ENCODE measurements around the gene XRCC3.

Gene XRCC3

DNA sequence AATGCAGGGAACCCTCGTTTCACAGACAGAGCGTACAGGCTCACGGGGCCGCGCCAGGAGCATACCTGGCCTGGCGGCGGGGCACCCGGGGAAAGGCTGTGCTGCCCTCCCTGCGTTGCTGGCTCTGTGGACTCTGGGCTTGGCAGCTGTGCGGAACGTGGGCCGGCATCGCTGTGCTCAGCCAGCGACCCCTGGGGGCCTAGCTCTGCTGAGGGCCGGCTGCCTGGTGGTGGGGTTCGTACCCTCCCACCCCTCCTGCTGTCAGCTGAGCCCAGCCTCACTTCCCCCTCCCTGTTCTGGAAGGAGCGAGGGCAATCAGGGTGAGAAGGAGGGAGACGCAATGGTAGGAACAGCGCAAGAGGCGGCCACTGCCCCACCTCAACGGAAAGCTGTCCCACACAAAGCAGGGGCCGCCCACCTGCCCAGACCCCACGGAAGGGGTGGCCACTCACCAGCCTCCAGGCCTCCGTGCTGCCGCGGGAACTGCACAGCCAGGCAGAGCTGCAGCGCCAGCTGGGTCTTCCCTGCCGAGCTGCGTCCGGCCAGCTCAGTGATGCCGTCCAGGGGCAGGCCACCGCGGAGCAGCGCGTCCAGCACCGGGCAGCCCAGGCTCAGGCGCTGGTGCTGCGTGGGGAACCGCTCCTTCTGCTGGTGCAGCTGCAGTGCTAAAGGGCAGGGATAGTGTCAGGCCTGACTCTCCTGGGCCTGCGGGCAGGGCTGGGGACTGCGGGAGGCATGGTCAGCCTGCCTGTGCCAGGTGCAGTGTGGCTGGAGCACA, 8.5 kb downstream of the XRCC3 start:
- DNase-seq (ENCODE audit: low read depth): no peak

DNA sequence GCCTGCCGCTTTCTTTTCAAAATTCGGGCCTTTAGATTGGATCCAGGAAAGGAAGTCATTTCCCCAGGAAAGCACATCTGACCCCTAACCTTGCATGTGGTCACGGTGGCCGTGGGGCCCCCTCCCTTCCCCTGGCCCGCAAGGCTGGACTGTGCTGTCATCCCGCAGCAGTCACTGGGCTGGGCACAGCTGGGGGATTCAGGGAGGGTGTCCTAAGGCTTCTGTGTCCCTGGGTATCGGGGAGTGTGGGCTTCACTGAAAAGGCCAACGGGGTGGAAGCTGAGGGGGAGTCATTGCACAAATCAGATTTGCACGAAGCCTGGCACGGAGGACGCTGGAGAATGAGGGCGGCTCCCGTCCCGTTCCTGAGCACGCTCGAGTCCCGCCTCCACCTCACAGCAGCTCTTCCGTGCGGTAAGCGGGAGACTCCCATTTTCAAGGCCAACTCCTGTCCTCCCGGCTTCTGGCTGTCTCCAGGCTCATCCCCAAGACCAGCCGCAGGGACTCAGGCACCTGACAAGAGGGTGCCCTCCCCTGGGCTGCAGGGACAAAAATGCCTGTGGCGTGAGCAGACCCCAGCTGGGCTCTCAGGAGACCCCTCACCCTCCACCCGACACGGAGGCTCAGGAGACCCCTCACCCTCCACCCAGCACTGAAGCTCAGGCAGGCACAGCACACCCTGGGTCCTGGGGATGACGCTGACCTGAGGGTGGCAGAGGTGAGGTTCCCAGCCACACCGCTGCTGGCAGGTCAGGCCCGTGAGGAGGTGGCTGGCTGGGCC, 9.6 kb downstream of the XRCC3 start:
- no peak for DNase-seq (ENCODE audit: low read depth)

DNA sequence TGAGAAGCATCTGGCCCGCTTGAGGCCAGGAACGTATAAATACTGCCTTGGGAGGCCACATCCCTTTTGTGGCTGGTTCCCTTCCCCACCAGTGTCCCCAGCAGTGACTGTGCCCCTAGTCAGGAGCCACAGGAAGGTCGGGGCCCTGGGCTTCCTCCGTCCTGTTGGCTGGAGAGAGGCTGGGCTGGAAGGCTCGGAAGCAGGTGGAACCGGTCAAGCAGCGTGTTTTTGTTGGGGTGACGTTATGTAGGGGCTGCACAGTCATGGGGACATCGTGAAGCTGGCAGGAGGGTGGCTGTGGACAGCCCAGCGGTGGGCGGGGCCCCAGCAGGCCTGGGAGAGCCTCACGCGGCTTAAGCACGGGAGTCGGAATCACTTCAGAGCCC, 10.1 kb downstream of the XRCC3 start:
- DNase-seq (ENCODE audit: low read depth): no peak

- no peak for DNase-seq (ENCODE audit: low read depth)
Observed at GRCh38 chr14:103704708-103705107, 10.5 kb downstream of the XRCC3 start.

DNA sequence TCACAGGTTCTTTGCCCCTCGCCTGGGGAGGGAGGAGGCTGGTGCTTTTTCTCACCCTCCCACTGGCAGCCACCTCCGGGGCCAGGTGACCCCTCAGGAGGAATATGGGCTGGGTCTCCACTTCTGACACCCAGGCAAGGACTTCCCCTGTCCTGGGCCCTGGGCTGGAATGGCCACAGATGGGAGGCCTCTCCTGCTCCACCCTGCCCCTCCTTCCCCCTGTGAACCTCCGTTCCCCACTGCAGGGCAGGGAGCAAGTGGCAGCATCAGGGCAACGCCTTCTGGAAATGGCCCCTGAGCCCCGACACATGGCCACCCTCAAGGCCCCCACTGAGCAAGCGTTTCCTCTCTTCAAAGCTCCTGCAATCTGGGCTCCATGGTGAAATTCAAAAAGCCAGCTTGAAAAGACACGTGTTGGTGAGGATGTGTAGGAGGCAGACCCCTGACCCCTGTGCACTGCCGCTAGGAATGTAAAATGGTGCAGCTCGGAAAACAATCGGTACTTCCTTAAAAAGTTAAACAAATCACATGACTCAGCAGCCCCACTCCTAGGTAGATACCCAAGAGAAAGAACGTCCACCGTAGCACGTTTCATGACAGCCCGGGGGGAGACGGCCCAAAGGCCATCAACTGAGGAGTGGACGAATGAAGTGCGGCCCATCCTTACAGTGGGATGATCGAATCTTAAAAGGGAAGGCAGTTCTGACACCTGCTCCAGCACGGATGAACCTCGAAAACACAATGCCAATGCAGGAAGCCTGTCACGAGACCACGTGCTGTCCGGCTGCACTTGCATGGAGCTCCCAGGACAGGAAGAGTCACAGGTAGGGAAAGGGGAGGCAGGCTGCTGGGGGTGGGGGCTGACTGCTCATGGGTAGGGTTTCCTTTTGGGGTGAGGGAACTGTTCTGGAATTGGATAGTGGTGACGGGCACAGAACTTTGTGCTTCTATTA, 11.5 kb downstream of the XRCC3 start:
- DNase-seq (ENCODE audit: low read depth): no peak

DNA sequence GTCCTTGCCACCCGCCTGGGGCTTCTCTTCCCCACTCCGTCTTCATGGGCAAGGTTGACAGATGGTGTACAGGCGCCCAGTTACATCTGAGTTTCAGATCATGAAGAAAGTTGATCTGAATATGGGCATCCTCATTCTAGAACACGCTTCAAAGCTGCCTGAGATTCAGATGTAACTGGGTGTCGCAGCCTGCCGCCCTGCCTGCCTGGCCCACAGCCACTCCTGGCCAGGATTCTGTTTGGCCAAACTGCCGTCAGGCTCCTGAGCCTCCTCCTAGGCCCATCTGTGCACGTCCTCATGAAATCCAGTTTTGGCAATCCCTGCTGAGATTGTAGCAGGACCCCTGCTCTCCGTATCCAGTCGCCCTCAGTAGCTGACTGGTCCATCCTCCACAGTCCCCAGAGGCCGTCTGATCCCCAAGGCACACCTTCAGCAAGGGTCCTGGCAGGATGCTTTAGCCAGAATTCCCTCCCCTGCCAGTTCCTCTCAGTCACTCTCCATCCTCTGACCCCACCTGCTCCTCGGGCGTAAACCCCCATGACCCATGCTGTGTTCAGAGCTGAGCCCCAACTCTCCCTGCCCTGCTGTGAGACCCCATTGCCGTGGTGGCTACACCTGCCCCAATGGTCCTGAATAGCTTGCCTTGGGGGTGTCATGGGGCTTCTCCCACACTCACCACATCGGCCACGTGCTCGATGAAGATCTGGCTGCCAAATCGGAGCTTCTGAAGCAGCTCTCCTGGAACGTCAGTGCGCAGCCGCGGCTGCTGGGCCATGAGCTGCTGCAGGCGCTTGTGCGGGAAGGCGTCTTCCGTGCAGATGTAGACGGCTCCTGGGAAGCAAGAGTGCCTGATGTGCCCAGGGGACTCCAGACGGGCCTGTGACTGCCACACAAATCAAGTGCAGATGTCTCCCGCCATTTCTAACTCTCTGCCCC, 12.5 kb downstream of the XRCC3 start:
- DNase-seq (ENCODE audit: low read depth): no peak

DNA sequence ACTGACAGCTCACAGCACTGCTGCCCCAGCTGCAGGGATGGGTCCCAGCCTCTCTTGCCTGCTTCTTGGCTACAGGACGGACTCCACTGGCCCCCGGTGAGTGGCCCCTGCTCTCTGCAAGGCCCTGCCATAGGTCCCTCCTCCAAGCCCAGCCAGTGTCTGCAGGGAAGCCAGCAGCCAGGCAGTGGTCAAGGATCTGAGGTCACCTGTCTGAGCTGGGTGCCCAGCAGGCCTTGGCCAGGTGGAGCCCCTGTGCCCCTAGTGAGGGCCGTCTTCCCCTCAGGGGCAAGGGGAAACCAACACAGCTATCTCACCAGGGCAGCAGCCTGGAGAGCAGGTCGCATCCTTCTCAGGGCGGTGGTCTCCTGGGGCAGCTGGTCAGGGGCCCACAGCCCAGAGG, 13.2 kb downstream of the XRCC3 start:
- DNase-seq (ENCODE audit: low read depth): no peak

- no peak for DNase-seq (ENCODE audit: low read depth)
Observed at GRCh38 chr14:103700753-103701490, 14.3 kb downstream of the XRCC3 start.

DNA sequence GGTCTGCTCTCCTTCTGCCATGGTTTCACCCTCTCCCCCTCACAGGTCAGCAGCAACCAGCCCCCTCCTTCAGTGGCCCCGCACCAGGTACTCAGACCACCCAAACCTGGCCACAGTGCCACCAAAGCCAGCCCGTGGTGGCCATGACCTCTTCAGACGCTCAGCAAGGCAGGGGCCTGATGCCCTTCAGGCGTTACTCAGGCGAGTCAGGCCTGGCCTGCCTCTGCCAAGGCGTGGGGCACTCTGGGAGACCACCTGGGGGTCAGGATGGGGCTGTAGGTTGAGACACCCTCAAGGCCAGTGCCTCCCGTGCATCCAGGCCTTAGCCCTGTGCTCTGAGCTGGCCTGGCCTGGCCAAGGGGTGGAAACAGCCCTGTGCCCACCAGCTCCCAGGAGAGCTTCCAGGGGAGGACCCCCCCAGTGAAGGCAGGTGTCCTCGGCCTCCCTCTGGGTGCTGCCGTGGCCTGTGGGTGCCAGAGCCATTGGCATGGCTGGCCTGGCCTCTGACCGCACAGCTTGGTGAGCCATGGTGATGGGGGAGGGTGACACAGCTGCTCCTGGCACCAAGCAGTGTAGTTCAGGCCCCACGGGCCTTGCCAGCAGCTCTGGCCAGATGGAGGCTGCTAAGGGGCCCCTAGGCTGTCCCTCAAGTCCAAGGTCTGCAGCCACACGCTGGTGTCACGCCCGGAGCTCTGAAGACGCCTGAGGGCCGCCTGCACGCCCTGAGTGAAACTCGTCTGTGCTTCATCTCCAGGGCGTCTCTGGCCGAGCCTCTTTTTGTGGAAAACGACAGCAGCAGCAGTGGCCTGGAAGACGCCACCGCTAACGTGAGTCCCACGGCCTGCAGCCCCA, 15.1 kb downstream of the XRCC3 start:
- no peak for DNase-seq (ENCODE audit: low read depth)

GRCh38 chr14:103699261-103699661, 16.0 kb downstream of the XRCC3 start:
- DNase-seq (ENCODE audit: low read depth): no peak

GRCh38 chr14:103698380-103699260, 16.6 kb downstream of the XRCC3 start:
- no peak for DNase-seq (ENCODE audit: low read depth)

DNA sequence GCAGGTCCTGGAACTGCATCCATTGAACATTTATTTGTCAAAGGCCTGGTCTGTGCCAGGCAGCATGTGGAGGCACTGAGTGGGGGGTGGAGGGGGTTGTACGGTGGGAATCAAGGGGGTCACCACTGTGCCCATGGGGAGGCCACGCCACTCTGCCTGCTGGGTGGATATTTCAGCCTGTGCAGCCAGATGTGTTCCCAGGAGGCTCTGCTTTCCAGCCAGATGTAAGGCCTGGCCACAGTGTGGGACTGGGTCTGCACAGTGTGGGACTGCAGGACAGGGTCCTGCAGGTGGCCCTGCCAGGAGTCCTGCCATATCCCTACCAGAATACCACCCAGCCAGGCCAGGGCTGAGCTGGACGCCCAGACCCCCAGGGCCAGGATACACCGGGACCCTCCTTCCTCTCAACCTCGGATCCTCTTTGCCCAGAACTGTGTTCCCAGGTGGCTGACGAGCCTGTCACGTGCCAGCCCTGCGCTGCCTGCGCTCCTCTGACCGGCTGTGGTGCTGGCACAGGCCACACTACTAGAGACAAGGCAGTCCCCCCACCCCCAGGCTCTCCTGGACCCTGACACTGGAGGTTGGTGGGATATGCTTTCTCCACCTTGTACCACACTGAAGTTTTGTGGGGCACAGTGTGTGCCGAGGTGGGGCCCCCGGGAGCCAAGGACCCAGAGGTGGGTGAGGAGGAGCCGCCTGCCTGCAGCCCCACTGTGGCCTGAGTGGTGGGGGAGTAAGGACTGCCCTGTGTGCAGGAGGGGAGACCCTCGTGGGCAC, 17.5 kb downstream of the XRCC3 start:
- no peak for DNase-seq (ENCODE audit: low read depth)

DNA sequence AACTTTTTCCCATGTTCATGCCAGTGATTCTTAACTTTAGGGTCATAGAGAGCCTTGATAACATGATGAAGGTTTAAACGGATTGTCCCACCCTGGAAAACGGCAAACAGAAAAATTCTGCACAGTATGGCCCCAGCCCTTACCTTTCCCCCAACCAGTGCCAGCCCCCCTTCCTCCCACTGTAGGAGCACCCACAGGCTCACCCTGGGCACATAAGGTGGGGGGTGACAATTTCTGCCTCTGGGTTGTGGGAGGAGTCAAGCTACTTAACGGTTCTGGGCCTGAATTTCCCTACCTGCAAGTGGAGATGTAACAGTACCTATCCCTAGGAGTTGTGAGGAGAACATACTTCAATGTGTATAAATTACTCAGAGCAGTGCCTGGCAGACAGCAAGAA, 18.0 kb downstream of the XRCC3 start:
- no peak for DNase-seq (ENCODE audit: low read depth)

- no peak for DNase-seq (ENCODE audit: low read depth)
Observed at GRCh38 chr14:103696466-103697071, 18.7 kb downstream of the XRCC3 start.

DNA sequence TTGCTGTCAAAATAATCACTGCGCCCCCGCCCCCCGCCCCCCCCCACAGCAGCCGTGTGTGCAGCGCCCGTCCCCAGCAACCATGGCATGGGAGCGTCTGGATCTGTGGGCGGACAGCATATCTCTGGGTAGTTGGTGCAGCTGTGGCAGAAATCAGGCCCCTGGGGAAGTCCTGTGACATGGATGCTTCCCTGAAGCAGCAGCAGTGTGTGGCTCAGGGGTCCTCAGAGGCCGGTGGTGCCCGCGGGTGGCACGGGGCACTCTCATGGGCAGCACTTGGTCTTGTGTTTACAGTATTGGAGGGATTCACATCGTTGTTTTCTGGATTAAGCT, 19.2 kb downstream of the XRCC3 start:
- no peak for DNase-seq (ENCODE audit: low read depth)

DNA sequence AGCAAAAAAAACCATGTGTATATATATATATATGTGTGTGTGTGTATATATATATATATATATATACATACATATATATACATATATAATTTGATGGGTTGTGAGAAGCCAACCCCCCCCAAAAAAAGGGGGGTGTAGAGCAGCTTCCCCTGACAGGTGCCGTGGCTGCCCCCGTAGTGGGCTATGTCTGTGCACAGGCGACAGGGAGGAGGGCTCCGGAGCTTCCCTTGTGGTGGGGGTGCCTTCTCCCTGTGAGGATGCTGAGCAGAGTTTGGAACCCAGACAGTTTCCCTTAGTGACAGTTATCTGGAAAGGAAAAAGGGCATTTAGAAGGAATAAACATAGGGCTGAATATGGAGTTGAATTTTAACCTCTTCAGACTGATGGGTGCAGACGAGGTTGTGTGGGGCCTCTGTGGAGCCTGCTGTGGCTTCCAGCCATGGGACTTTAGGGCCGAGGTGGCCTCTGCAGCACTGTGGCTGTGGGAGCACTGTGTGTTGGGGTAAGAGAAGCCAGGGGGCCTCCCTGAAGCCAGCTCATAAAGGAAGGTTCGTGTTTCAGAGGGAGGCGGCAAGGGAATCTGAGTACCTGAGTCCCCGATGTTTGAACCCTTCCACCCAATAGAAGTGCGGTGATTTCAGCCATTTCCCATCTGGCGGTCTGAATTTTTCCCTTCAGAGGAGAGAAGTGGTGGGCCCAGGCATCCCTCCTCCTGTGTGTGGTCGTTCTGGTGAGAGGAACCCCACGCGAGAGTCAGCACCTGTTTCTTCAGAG, 19.8 kb downstream of the XRCC3 start:
- DNase-seq (ENCODE audit: low read depth): no peak

GRCh38 chr14:103694572-103695026, 20.7 kb downstream of the XRCC3 start:
- no peak for DNase-seq (ENCODE audit: low read depth)

All from stimulated activated CD8-positive, alpha-beta memory T cell treated with anti-CD3 and anti-CD28 coated beads, Interleukin-15, amount 100 ng/mL, for 24 hours (primary cell).